GM21515 (cell line): Measurements from ENCODE around the gene PFN2.

Experiments
- ATAC-seq: cut with Tn5 transposase; IDR thresholded peaks from one replicate; pipeline ENCODE4 v1.9.1; 2021; ENCODE audit not compliant: unreplicated experiment

Gene PFN2

DNA sequence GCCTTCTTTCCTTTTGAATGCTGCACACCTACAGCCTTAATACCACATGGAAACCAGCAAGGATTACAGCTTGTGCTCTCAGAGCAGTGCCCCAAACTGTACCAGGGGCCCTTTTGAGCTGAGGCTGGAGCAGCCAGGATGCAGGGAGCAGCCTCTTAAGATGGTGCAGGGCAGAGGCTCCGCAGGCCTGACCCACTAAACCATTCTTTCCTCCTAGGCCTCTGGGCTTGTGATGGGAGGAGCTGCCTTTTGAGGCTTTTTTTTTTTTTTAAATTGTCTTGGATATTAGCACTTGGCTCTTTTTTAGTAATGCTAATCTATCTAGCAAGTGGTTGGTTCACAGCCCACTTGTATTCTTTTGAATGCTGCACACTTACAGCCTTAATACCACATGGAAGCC, 37.7 kb downstream of the PFN2 start:
- ATAC-seq: no peak

DNA sequence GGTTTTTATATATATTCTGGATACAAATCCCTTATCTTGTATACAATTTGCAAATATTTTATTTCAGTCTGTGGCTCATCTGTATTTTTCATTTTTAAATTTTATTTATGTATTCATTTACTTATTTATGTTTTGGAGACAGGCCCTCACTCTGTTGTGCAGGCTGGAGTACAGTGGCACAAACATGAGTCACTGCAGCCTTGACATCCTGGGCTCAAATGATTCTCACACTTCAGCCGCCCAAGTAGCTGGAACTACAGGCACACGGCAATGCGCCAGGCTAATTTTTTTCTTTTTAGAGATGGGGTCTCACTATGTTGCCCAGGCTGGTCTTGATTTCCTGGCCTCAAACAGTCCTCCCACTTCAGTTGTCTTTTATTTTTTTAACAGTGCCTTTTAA, 50.6 kb downstream of the PFN2 start:
- no peak for ATAC-seq

GRCh38 chr3:149919509-149919908, 51.2 kb downstream of the PFN2 start:
- ATAC-seq: no peak

GRCh38 chr3:149917124-149917667, 53.5 kb downstream of the PFN2 start:
- ATAC-seq: no peak
